HS-27A (cell line): ENCODE measurements around the gene PRKCH.

ENCODE experiments used
- DNase-seq: peaks from one replicate; pipeline ENCODE4 v3.0.0-alpha.2; 2012; ENCODE audit warnings: low read depth, missing footprints

Gene PRKCH

GRCh38 chr14:61476105-61476753 lies 154.8 kb downstream of the PRKCH start:
- DNase-seq: no peak

- DNase-seq: no peak
Observed at GRCh38 chr14:61476754-61477410, 155.5 kb downstream of the PRKCH start.

- no peak for DNase-seq
Observed at GRCh38 chr14:61477712-61478462, 156.5 kb downstream of the PRKCH start.

GRCh38 chr14:61478971-61479473 lies 157.6 kb downstream of the PRKCH start:
- no peak for DNase-seq

GRCh38 chr14:61479746-61480502 lies 158.5 kb downstream of the PRKCH start:
- DNase-seq: no peak

GRCh38 chr14:61480704-61481285 lies 159.4 kb downstream of the PRKCH start:
- DNase-seq: no peak

GRCh38 chr14:61481701-61482100 lies 160.3 kb downstream of the PRKCH start:
- no peak for DNase-seq

- DNase-seq: no peak
Observed at GRCh38 chr14:61482348-61483206, 161.2 kb downstream of the PRKCH start.

GRCh38 chr14:61483476-61483875 lies 162.1 kb downstream of the PRKCH start:
- no peak for DNase-seq

- no peak for DNase-seq
Observed at GRCh38 chr14:61484031-61484430, 162.7 kb downstream of the PRKCH start.

- no peak for DNase-seq
Observed at GRCh38 chr14:61484826-61485584, 163.6 kb downstream of the PRKCH start.

- no peak for DNase-seq
Observed at GRCh38 chr14:61485661-61486060, 164.3 kb downstream of the PRKCH start.

GRCh38 chr14:61486930-61487495 lies 165.6 kb downstream of the PRKCH start:
- no peak for DNase-seq

- no peak for DNase-seq
Observed at GRCh38 chr14:61488417-61489401, 167.3 kb downstream of the PRKCH start.

GRCh38 chr14:61489512-61489911 lies 168.1 kb downstream of the PRKCH start:
- no peak for DNase-seq

- no peak for DNase-seq
Observed at GRCh38 chr14:61489932-61490331, 168.6 kb downstream of the PRKCH start.

- no peak for DNase-seq
Observed at GRCh38 chr14:61491224-61491623, 169.8 kb downstream of the PRKCH start.

- no peak for DNase-seq
Observed at GRCh38 chr14:61491876-61492434, 170.6 kb downstream of the PRKCH start.
